ACC112 (cell line): Measurements from ENCODE around the gene NRSN2.

Source experiments
- H2AFZ ChIP-seq: fragments of 200-600 bp; sonication (generic); one replicate; pipeline ENCODE4 v1.6.0; 2017; ENCODE audit warnings: antibody characterized with exemption, low read length; ENCODE audit not compliant: unreplicated experiment
- H3K27ac ChIP-seq: fragments of 200-600 bp; sonication (generic); 2 replicates; pipeline ENCODE4 v1.5.1; 2014; ENCODE audit warnings: low read depth, mild to moderate bottlenecking, antibody characterized with exemption, low read length, moderate library complexity
- H3K27me3 ChIP-seq: fragments of 200-600 bp; sonication (generic); 2 replicates; pipeline ENCODE4 v1.6.1; 2014; ENCODE audit warnings: mild to moderate bottlenecking, antibody characterized with exemption, low read length, moderate library complexity, mixed read lengths; ENCODE audit not compliant: insufficient read depth
- H3K36me3 ChIP-seq: fragments of 200-600 bp; sonication (generic); 2 replicates; pipeline ENCODE4 v1.6.1; 2016; ENCODE audit warnings: mild to moderate bottlenecking, antibody characterized with exemption, low read length, moderate library complexity, mixed read lengths; ENCODE audit not compliant: insufficient read depth
- H3K4me1 ChIP-seq: fragments of 200-600 bp; sonication (generic); one replicate; pipeline ENCODE4 v1.6.1; 2016; ENCODE audit warnings: low read length, mixed read lengths; ENCODE audit not compliant: insufficient read depth, unreplicated experiment, control insufficient read depth
- H3K4me3 ChIP-seq: fragments of 200-600 bp; sonication (generic); 2 replicates; pipeline ENCODE4 v1.5.1; 2014; ENCODE audit warnings: mild to moderate bottlenecking, low read depth, low read length
- H3K79me2 ChIP-seq: fragments of 200-600 bp; sonication (generic); one replicate; pipeline ENCODE4 v1.6.0; 2016; ENCODE audit warnings: low read length; ENCODE audit not compliant: control insufficient read depth, unreplicated experiment, insufficient read depth

The NRSN2 gene

GRCh38 chr20:346640-347316 lies at the start of gene NRSN2:
NRSN2 (plus strand) TSS chr20:347111; CDS start chr20:349644, 2,533 bp downstream.
- Histone ChIP-seq H3K79me2 (peaks cover 6% of the 10 kb centered on the region), H3K27me3 (no peaks in the 10 kb centered on the region), H2AFZ (peak within 1 kb of the TSS; percentile 93), H3K4me1 (peaks cover 8% of the 10 kb centered on the region), H3K36me3 (0 out of 2 replicates have a peak, but pooled peaks cover 3% of the 10 kb centered on the region), H3K4me3 (peak within 1 kb of the TSS; percentile 95), H3K27ac (peak within 1 kb of the TSS; percentile 87)

GRCh38 chr20:297925-298775 lies 48.8 kb upstream of the NRSN2 start:
- Histone ChIP-seq H3K79me2 (peaks cover 43% of the 10 kb centered on the region), H3K27ac (peak overlapping the region; percentile 94), H3K4me1 (peaks cover 24% of the 10 kb centered on the region), H3K27me3 (no peaks in the 10 kb centered on the region), H3K36me3 (peaks cover 6% of the 10 kb centered on the region; the same call in 1 of the 2 replicates), H2AFZ (peak overlapping the region; percentile 82), H3K4me3 (peak overlapping the region; percentile 99)

GRCh38 chr20:298776-299391 lies 48.0 kb upstream of the NRSN2 start:
- H3K4me1 ChIP-seq = peaks cover 24% of the 10 kb centered on the region
- H3K36me3 ChIP-seq = peaks cover 6% of the 10 kb centered on the region; the same call in 1 of the 2 replicates
- peaks cover 43% of the 10 kb centered on the region for H3K79me2 ChIP-seq
- H2AFZ ChIP-seq = no peak overlapping the region
- H3K27me3 ChIP-seq = no peaks in the 10 kb centered on the region
- H3K27ac ChIP-seq = no peak overlapping the region
- peak overlapping the region; percentile 99 for H3K4me3 ChIP-seq

- Histone ChIP-seq H3K79me2 (peaks cover 43% of the 10 kb centered on the region), H3K4me3 (peak overlapping the region; percentile 99), H3K27ac (no peak overlapping the region), H2AFZ (no peak overlapping the region), H3K4me1 (peaks cover 24% of the 10 kb centered on the region), H3K36me3 (peaks cover 6% of the 10 kb centered on the region; the same call in 1 of the 2 replicates), H3K27me3 (no peaks in the 10 kb centered on the region)
These were observed 46.4 kb upstream of the NRSN2 start for GRCh38 chr20:300345-300990.

- Histone ChIP-seq H3K27ac (no peak overlapping the region), H2AFZ (no peak overlapping the region), H3K4me1 (peaks cover 20% of the 10 kb centered on the region), H3K36me3 (peaks cover 6% of the 10 kb centered on the region; the same call in 1 of the 2 replicates), H3K27me3 (no peaks in the 10 kb centered on the region), H3K4me3 (no peak overlapping the region), H3K79me2 (peaks cover 36% of the 10 kb centered on the region)
These were observed 44.7 kb upstream of the NRSN2 start for GRCh38 chr20:301886-302848.

- H3K79me2 ChIP-seq = peaks cover 4% of the 10 kb centered on the region
- no peaks in the 10 kb centered on the region for H3K27me3 ChIP-seq
- H3K27ac ChIP-seq = no peak overlapping the region
- no peak overlapping the region for H3K4me3 ChIP-seq
- 0 out of 2 replicates have a peak, but pooled peaks cover 2% of the 10 kb centered on the region for H3K36me3 ChIP-seq
- H3K4me1 ChIP-seq = peaks cover 16% of the 10 kb centered on the region
- H2AFZ ChIP-seq = no peak overlapping the region
These were observed 41.2 kb upstream of the NRSN2 start for GRCh38 chr20:305745-306144.

GRCh38 chr20:308427-309038 lies 38.4 kb upstream of the NRSN2 start:
- peak overlapping the region; percentile 95; the same call in 1 of the 2 replicates for H3K27ac ChIP-seq
- no peak overlapping the region for H3K4me3 ChIP-seq

GRCh38 chr20:309306-309840 lies 37.5 kb upstream of the NRSN2 start:
- H3K79me2 ChIP-seq = no peaks in the 10 kb centered on the region
- peak overlapping the region; percentile 78 for H2AFZ ChIP-seq
- no peaks in the 10 kb centered on the region for H3K27me3 ChIP-seq
- H3K27ac ChIP-seq = peak overlapping the region; percentile 95
- no peaks in the 10 kb centered on the region for H3K36me3 ChIP-seq
- peaks cover 23% of the 10 kb centered on the region for H3K4me1 ChIP-seq
- H3K4me3 ChIP-seq = peak overlapping the region; percentile 73

More at GRCh38 chr20:308427-309038, 38.4 kb upstream of the NRSN2 start:
- Histone ChIP-seq H3K4me1 (peaks cover 14% of the 10 kb centered on the region), H3K79me2 (no peaks in the 10 kb centered on the region), H3K27me3 (no peaks in the 10 kb centered on the region), H3K36me3 (no peaks in the 10 kb centered on the region), H2AFZ (no peak overlapping the region)
